ENCODE data around the gene ADK.

The ADK gene

GRCh38 chr10:74365109-74365508, 214.1 kb downstream of the ADK start:
- no peak for DNase-seq (ENCODE audit: low spot score)

- DNase-seq (ENCODE audit: low spot score), result no peak
These were observed 220.7 kb downstream of the ADK start for GRCh38 chr10:74371696-74372095.

- no peak for DNase-seq (ENCODE audit: low spot score)
These were observed 222.0 kb downstream of the ADK start for GRCh38 chr10:74373059-74373458.

GRCh38 chr10:74377476-74377875, 226.5 kb downstream of the ADK start:
- no peak for DNase-seq (ENCODE audit: low spot score)

- no peak for DNase-seq (ENCODE audit: low spot score)
These were observed 228.5 kb downstream of the ADK start for GRCh38 chr10:74379474-74379873.

- no peak for DNase-seq (ENCODE audit: low spot score)
These were observed 229.8 kb downstream of the ADK start for GRCh38 chr10:74380795-74381194.

- DNase-seq (ENCODE audit: low spot score), result no peak
These were observed 230.4 kb downstream of the ADK start for GRCh38 chr10:74381291-74381853.

GRCh38 chr10:74382663-74383062, 231.6 kb downstream of the ADK start:
- DNase-seq (ENCODE audit: low spot score), result no peak

GRCh38 chr10:74383642-74384041, 232.6 kb downstream of the ADK start:
- DNase-seq (ENCODE audit: low spot score), result no peak

GRCh38 chr10:74384615-74385183, 233.7 kb downstream of the ADK start:
- DNase-seq (ENCODE audit: low spot score), result no peak

- DNase-seq (ENCODE audit: low spot score), result no peak
These were observed 237.8 kb downstream of the ADK start for GRCh38 chr10:74388801-74389200.

GRCh38 chr10:74391786-74392185, 240.8 kb downstream of the ADK start:
- no peak for DNase-seq (ENCODE audit: low spot score)

- no peak for DNase-seq (ENCODE audit: low spot score)
These were observed 243.5 kb downstream of the ADK start for GRCh38 chr10:74394416-74394969.

- no peak for DNase-seq (ENCODE audit: low spot score)
These were observed 249.2 kb downstream of the ADK start for GRCh38 chr10:74400186-74400585.

GRCh38 chr10:74406006-74406405, 255.0 kb downstream of the ADK start:
- DNase-seq (ENCODE audit: low spot score), result no peak

- no peak for DNase-seq (ENCODE audit: low spot score)
These were observed 264.3 kb downstream of the ADK start for GRCh38 chr10:74415146-74415839.

- no peak for DNase-seq (ENCODE audit: low spot score)
These were observed 266.4 kb downstream of the ADK start for GRCh38 chr10:74417397-74417796.

GRCh38 chr10:74418285-74418872, 267.4 kb downstream of the ADK start:
- no peak for DNase-seq (ENCODE audit: low spot score)

- DNase-seq (ENCODE audit: low spot score), result no peak
These were observed 268.5 kb downstream of the ADK start for GRCh38 chr10:74419491-74419951.

- DNase-seq (ENCODE audit: low spot score), result no peak
These were observed 268.9 kb downstream of the ADK start for GRCh38 chr10:74419958-74420375.

GRCh38 chr10:74424565-74424964, 273.5 kb downstream of the ADK start:
- no peak for DNase-seq (ENCODE audit: low spot score)

- DNase-seq (ENCODE audit: low spot score), result no peak
These were observed 274.5 kb downstream of the ADK start for GRCh38 chr10:74425456-74426001.

GRCh38 chr10:74431816-74432215, 280.8 kb downstream of the ADK start:
- no peak for DNase-seq (ENCODE audit: low spot score)

Data from hematopoietic multipotent progenitor cell treated with erythropoietin and hydrocortisone succinate and interleukin-3 and kit ligand, for 15 days (in vitro differentiated cells).